ENCODE measurements around the gene DBNL. TPM values are rescaled to one million over a fixed set of nuclear protein-coding genes. Genes with fewer than 3 reads are reported as not detected.

DBNL gene
- total and polyA plus RNA-seq, 2 of the 13 experiments (the other 11 are each of a cell fraction or from before 2014, with no cell fraction given) = 20.8 to 35.1 TPM

DNA sequence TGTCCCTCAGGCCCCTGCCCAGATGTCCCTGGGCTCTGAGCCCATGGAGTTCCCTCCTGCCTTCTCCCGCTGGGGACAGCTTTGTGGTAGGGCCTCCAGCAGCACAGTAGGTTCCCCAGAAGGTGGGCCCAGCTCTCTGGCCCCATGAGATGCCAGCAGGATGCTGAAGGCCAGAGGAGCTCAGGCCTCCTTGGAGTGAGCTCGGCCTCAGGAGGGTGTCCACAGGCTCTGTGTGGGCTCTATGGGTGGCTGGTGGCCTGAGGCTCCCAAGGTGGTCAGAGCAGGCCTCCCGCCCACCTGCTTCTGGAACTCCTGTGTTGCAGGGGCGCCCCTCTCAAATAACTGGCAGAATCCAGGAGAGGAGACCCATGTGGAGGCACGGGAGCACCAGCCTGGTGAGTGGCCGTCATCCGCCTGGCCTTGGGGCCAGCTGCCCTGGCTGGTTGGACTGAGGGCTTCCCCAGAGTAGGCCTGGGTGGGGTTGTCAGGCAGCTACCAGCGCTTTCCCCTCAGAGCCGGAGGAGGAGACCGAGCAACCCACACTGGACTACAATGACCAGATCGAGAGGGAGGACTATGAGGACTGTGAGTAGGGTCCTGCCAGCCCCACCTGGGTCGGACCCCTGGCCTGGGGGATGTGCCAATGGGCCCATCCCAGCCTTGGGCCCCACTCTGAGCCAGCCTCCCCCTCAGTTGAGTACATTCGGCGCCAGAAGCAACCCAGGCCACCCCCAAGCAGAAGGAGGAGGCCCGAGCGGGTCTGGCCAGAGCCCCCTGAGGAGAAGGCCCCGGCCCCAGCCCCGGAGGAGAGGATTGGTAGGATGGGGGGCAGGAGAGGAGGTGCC, 62.8 kb downstream of the DBNL start:
- intact Hi-C loops (cut with micrococcal nuclease; ENCODE audit: unreplicated experiment) = no loop called here
- H3K36me3 ChIP-seq (replicated peaks in 1 of 2; ENCODE audit: control insufficient read depth in 1 of 2, insufficient read depth in 2 of 2, low read length in 2 of 2) = no peaks in the 10 kb centered on the region
- FAIRE-seq = no peak
- ChIA-PET POLR2A (no interaction called here), CTCF (ENCODE audit: low intra/inter-chr PET ratio, low total read pairs) (interaction anchor here (0.6 kb wide), 1 partner anchor 115 kb away, joined by 3 read pairs; no protein-coding TSS in a partner anchor)
- no peak overlapping the region for H3K4me3 ChIP-seq (replicated peaks in 1 of 3; ENCODE audit: insufficient read depth in 1 of 3, low read depth in 2 of 3, low read length in 3 of 3)
- no peak overlapping the region for H3K4me2 ChIP-seq (ENCODE audit: low read depth, low read length)
- no peak for DNase-seq (ENCODE audit: low spot score)
- no peaks in the 10 kb centered on the region for H3K9me3 ChIP-seq (ENCODE audit: low read length)
- H2AFZ ChIP-seq (ENCODE audit: low read length) = no peak overlapping the region
- H3K79me2 ChIP-seq (ENCODE audit: insufficient read depth, low read length) = no peaks in the 10 kb centered on the region
- WGBS (ENCODE audit: low lambda C conversion rate) = 26% methylated on average over 6 of the region's 18 CpGs
- H3K9ac ChIP-seq (ENCODE audit: insufficient read depth, low read depth, low read length) = no peak overlapping the region
- in situ Hi-C loops (cut with HindIII; ENCODE audit: extremely low pct_ligation_motif_present, low pct_unique_long_range_greater_than_20kb) = no loop called here
- H4K20me1 ChIP-seq (ENCODE audit: insufficient read depth, low read length) = no peaks in the 10 kb centered on the region
- no peak for TF ChIP-seq ZFP90 (CRISPR knock-in tag; IDR thresholded peaks at IDR 0.05; ENCODE audit: borderline replicate concordance)
- no peak for TF ChIP-seq ZNF564 (CRISPR knock-in tag; IDR thresholded peaks at IDR 0.05)
- no peak for TF ChIP-seq ZSCAN20 (CRISPR knock-in tag; IDR thresholded peaks at IDR 0.05; ENCODE audit: borderline replicate concordance)
- no peak for TF ChIP-seq KDM4B (CRISPR knock-in tag; IDR thresholded peaks at IDR 0.05)
- TF ChIP-seq ZNF251 (CRISPR knock-in tag; IDR thresholded peaks at IDR 0.05) = no peak
- no peak for TF ChIP-seq ELF4 (CRISPR knock-in tag; IDR thresholded peaks at IDR 0.05; ENCODE audit: borderline replicate concordance)
- no peak for TF ChIP-seq ZFP37 (CRISPR knock-in tag; IDR thresholded peaks at IDR 0.05; ENCODE audit: borderline replicate concordance)
- TF ChIP-seq RXRB (CRISPR knock-in tag; IDR thresholded peaks at IDR 0.05; ENCODE audit: borderline replicate concordance) = no peak
- no peak for TF ChIP-seq FOSL1 (CRISPR knock-in tag; IDR thresholded peaks at IDR 0.05; ENCODE audit: borderline replicate concordance)
- TF ChIP-seq MTA1 (CRISPR knock-in tag; IDR thresholded peaks at IDR 0.05; ENCODE audit: borderline replicate concordance) = no peak
- no peak for TF ChIP-seq NRL (CRISPR knock-in tag; IDR thresholded peaks at IDR 0.05; ENCODE audit: borderline replicate concordance)
- no peak for TF ChIP-seq ZFP91 (CRISPR knock-in tag; IDR thresholded peaks at IDR 0.05; ENCODE audit: borderline replicate concordance)
- TF ChIP-seq KLF13 (CRISPR knock-in tag; IDR thresholded peaks at IDR 0.05) = no peak
- TF ChIP-seq, protein P1, sequence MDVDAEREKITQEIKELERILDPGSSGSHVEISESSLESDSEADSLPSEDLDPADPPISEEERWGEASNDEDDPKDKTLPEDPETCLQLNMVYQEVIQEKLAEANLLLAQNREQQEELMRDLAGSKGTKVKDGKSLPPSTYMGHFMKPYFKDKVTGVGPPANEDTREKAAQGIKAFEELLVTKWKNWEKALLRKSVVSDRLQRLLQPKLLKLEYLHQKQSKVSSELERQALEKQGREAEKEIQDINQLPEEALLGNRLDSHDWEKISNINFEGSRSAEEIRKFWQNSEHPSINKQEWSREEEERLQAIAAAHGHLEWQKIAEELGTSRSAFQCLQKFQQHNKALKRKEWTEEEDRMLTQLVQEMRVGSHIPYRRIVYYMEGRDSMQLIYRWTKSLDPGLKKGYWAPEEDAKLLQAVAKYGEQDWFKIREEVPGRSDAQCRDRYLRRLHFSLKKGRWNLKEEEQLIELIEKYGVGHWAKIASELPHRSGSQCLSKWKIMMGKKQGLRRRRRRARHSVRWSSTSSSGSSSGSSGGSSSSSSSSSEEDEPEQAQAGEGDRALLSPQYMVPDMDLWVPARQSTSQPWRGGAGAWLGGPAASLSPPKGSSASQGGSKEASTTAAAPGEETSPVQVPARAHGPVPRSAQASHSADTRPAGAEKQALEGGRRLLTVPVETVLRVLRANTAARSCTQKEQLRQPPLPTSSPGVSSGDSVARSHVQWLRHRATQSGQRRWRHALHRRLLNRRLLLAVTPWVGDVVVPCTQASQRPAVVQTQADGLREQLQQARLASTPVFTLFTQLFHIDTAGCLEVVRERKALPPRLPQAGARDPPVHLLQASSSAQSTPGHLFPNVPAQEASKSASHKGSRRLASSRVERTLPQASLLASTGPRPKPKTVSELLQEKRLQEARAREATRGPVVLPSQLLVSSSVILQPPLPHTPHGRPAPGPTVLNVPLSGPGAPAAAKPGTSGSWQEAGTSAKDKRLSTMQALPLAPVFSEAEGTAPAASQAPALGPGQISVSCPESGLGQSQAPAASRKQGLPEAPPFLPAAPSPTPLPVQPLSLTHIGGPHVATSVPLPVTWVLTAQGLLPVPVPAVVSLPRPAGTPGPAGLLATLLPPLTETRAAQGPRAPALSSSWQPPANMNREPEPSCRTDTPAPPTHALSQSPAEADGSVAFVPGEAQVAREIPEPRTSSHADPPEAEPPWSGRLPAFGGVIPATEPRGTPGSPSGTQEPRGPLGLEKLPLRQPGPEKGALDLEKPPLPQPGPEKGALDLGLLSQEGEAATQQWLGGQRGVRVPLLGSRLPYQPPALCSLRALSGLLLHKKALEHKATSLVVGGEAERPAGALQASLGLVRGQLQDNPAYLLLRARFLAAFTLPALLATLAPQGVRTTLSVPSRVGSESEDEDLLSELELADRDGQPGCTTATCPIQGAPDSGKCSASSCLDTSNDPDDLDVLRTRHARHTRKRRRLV (CRISPR knock-in tag; IDR thresholded peaks at IDR 0.05) = no peak
- TF ChIP-seq ZNF567 (CRISPR knock-in tag; IDR thresholded peaks at IDR 0.05; ENCODE audit: borderline replicate concordance) = no peak
- TF ChIP-seq KMT2B (CRISPR knock-in tag; IDR thresholded peaks at IDR 0.05) = no peak
- no peak for TF ChIP-seq ELF1 (CRISPR knock-in tag; IDR thresholded peaks at IDR 0.05)
- H3K4me1 ChIP-seq (ENCODE audit: insufficient read depth, low read length) = peaks cover 10% of the 10 kb centered on the region; the same call in 1 of the 2 replicates
- BruUV-seq (replicated peaks) = no TSS peak
- no peak for ATAC-seq
- H3K27me3 ChIP-seq (ENCODE audit: control insufficient read depth in 1 of 2, insufficient read depth in 2 of 2, low read length in 2 of 2) = peaks cover 10 to 46% of the 10 kb centered on the region in 2 experiments; a peak in 4 of 5 replicates
- H3K27ac ChIP-seq (ENCODE audit: extremely low read length, insufficient read depth, low read length) = no peak overlapping the region
